ENCODE data around the gene GRAP. TPM values are rescaled to one million over a fixed set of nuclear protein-coding genes. Genes with fewer than 3 reads are reported as not detected.

GRAP gene
- total and polyA plus RNA-seq, 2 experiments from 2014 or later, result 0.24 TPM; not detected in 1

DNA sequence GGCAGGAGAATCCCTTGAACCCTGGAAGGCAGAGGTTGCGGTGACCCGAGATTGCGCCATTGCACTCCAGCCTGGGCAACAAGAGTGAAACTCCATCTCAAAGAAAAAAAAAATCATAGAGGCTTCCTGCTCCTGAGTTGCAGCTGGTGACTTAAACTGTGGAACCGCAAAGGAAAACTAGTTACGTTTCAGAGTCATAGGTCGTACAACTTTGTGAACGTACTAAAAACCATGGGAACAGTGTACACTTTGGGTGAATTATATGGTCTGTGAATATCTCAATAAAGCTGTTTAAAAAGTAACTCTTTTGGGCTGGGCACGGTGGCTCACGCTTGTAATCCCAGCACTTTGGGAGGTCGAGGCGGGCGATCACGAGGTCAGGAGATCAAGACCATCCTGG lies 71.2 kb downstream of the GRAP start:
- no peaks in the 10 kb centered on the region for H3K9me3 Mint-ChIP-seq

More for the DNA sequence above, 71.2 kb downstream of the GRAP start:
- Histone ChIP-seq H3K9me2 (ENCODE audit: insufficient read depth) (no peaks in the 10 kb centered on the region), H2AFZ (no peak overlapping the region), H3F3A (replicated peaks; ENCODE audit: low read depth) (no peaks in the 10 kb centered on the region), H3K4me2 (no peak overlapping the region), H3K27ac (ENCODE audit: low read depth) (no peak overlapping the region), H3K4me1 (ENCODE audit: insufficient read depth) (no peaks in the 10 kb centered on the region), H3K27me3 (ENCODE audit: insufficient read depth) (no peaks in the 10 kb centered on the region), H3K4me3 (no peak overlapping the region), H4K20me1 (replicated peaks; ENCODE audit: insufficient read depth) (0 out of 2 replicates have a peak, but pooled peaks cover 3% of the 10 kb centered on the region), H3K36me3 (ENCODE audit: insufficient read depth) (peaks cover 10% of the 10 kb centered on the region), H3K79me2 (replicated peaks; ENCODE audit: insufficient read depth) (0 out of 2 replicates have a peak, but pooled peaks cover 3% of the 10 kb centered on the region)
- H3K27me3 Mint-ChIP-seq (ENCODE audit: insufficient read depth, low read depth, poor library complexity), result peaks cover 13% of the 10 kb centered on the region
- H3K4me3 Mint-ChIP-seq, result no peak overlapping the region
- H3K4me1 Mint-ChIP-seq, result no peaks in the 10 kb centered on the region
- H3K27ac Mint-ChIP-seq, result no peak overlapping the region
- TF ChIP-seq REST (IDR thresholded peaks at IDR 0.05; ENCODE audit: unreplicated experiment) (no peak), NANOG (IDR thresholded peaks at IDR 0.05; ENCODE audit: borderline replicate concordance) (no peak), EZH2phosphoT487 (IDR thresholded peaks at IDR 0.05; ENCODE audit: unreplicated experiment) (no peak), JUNB (IDR thresholded peaks at IDR 0.05; ENCODE audit: unreplicated experiment) (no peak), STAT1 (IDR thresholded peaks at IDR 0.05; ENCODE audit: unreplicated experiment) (no peak), CREB1 (CRISPR knock-in tag; IDR thresholded peaks at IDR 0.05; ENCODE audit: low read depth) (no peak), CTCF (conservative IDR thresholded peaks at IDR 0.05; ENCODE audit: low read depth in 2 of 2) (no peak), ZNF114 (CRISPR knock-in tag; IDR thresholded peaks at IDR 0.05) (no peak), EZH2 (IDR thresholded peaks at IDR 0.05; ENCODE audit: low read depth, unreplicated experiment) (no peak), POLR2AphosphoS5 (IDR thresholded peaks at IDR 0.05; ENCODE audit: low read depth) (no peak), ZNF331 (CRISPR knock-in tag; IDR thresholded peaks at IDR 0.05; ENCODE audit: low read depth) (no peak)
- TF ChIP-seq, protein P1, sequence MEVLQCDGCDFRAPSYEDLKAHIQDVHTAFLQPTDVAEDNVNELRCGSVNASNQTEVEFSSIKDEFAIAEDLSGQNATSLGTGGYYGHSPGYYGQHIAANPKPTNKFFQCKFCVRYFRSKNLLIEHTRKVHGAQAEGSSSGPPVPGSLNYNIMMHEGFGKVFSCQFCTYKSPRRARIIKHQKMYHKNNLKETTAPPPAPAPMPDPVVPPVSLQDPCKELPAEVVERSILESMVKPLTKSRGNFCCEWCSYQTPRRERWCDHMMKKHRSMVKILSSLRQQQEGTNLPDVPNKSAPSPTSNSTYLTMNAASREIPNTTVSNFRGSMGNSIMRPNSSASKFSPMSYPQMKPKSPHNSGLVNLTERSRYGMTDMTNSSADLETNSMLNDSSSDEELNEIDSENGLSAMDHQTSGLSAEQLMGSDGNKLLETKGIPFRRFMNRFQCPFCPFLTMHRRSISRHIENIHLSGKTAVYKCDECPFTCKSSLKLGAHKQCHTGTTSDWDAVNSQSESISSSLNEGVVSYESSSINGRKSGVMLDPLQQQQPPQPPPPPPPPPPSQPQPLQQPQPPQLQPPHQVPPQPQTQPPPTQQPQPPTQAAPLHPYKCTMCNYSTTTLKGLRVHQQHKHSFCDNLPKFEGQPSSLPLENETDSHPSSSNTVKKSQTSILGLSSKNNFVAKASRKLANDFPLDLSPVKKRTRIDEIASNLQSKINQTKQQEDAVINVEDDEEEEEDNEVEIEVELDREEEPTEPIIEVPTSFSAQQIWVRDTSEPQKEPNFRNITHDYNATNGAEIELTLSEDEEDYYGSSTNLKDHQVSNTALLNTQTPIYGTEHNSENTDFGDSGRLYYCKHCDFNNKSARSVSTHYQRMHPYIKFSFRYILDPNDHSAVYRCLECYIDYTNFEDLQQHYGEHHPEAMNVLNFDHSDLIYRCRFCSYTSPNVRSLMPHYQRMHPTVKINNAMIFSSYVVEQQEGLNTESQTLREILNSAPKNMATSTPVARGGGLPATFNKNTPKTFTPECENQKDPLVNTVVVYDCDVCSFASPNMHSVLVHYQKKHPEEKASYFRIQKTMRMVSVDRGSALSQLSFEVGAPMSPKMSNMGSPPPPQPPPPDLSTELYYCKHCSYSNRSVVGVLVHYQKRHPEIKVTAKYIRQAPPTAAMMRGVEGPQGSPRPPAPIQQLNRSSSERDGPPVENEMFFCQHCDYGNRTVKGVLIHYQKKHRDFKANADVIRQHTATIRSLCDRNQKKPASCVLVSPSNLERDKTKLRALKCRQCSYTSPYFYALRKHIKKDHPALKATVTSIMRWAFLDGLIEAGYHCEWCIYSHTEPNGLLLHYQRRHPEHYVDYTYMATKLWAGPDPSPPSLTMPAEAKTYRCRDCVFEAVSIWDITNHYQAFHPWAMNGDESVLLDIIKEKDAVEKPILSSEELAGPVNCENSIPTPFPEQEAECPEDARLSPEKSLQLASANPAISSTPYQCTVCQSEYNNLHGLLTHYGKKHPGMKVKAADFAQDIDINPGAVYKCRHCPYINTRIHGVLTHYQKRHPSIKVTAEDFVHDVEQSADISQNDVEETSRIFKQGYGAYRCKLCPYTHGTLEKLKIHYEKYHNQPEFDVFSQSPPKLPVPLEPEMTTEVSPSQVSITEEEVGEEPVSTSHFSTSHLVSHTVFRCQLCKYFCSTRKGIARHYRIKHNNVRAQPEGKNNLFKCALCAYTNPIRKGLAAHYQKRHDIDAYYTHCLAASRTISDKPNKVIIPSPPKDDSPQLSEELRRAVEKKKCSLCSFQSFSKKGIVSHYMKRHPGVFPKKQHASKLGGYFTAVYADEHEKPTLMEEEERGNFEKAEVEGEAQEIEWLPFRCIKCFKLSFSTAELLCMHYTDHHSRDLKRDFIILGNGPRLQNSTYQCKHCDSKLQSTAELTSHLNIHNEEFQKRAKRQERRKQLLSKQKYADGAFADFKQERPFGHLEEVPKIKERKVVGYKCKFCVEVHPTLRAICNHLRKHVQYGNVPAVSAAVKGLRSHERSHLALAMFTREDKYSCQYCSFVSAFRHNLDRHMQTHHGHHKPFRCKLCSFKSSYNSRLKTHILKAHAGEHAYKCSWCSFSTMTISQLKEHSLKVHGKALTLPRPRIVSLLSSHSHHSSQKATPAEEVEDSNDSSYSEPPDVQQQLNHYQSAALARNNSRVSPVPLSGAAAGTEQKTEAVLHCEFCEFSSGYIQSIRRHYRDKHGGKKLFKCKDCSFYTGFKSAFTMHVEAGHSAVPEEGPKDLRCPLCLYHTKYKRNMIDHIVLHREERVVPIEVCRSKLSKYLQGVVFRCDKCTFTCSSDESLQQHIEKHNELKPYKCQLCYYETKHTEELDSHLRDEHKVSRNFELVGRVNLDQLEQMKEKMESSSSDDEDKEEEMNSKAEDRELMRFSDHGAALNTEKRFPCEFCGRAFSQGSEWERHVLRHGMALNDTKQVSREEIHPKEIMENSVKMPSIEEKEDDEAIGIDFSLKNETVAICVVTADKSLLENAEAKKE (CRISPR knock-in tag; IDR thresholded peaks at IDR 0.05), result no peak
- TF ChIP-seq, protein P2, sequence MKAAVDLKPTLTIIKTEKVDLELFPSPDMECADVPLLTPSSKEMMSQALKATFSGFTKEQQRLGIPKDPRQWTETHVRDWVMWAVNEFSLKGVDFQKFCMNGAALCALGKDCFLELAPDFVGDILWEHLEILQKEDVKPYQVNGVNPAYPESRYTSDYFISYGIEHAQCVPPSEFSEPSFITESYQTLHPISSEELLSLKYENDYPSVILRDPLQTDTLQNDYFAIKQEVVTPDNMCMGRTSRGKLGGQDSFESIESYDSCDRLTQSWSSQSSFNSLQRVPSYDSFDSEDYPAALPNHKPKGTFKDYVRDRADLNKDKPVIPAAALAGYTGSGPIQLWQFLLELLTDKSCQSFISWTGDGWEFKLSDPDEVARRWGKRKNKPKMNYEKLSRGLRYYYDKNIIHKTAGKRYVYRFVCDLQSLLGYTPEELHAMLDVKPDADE (IDR thresholded peaks at IDR 0.05), result no peak
- peaks cover 48% of the 10 kb centered on the region for H3K36me3 Mint-ChIP-seq (ENCODE audit: low read depth)
- ATAC-seq (no peak), DNase-seq (ENCODE audit: low spot score) (no peak)

Measured in GM23338 (cell line).